ENCODE measurements around the gene RRP36. TPM values are rescaled to one million over a fixed set of nuclear protein-coding genes. Genes with fewer than 3 reads are reported as not detected.

The RRP36 gene
- total and polyA plus RNA-seq, 2 of the 8 experiments (the other 6 are each of a cell fraction or from before 2014, with no cell fraction given), result 33.9 to 92.3 TPM

DNA sequence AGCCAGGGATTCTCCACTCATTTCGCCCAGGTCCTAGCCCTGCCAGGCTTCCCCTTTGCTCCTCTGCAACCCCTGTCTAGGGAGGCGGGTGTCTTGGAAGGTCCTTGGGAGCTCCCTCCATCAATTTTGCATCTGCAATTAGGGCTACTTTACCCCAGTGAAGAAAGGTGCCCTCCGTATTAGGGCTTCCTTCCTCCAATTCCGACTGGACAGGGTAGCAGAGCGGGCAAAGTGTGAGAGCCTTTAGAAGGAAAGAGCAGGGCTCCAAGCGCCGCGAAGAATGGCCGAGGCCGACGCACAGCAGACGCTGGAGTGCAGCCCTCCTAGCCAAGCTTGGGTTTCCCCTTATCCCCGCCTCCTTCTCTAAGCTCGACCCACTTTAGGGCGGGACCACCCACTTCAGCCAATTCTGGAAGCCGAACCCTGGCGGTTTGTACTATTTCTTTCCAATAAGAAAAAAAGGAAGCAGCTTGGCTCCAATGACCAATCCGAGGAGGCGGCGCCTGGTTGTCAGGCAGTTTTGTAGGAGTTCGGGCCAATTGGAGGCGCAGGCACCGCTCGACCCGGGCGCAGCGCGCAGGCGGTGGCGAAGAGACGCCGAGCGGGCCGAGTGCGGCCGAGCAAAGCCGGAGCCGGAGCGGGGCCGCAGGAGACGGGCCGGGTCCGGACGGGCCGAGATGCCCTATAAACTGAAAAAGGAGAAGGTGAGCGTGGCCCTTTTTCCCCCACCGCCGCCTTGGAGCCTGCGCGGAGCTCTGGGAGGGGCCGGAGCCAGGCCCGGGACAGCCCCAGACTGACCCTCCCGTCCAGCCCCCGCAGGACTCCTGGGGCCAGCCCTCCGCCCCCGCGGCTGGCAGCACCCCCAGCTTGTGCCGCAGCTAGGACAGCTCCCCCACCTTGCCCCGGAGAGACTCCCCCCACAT lies 37.2 kb upstream of the RRP36 start, which contains the start of gene PPP2R5D (continued):
- TF ChIP-seq, protein P1, sequence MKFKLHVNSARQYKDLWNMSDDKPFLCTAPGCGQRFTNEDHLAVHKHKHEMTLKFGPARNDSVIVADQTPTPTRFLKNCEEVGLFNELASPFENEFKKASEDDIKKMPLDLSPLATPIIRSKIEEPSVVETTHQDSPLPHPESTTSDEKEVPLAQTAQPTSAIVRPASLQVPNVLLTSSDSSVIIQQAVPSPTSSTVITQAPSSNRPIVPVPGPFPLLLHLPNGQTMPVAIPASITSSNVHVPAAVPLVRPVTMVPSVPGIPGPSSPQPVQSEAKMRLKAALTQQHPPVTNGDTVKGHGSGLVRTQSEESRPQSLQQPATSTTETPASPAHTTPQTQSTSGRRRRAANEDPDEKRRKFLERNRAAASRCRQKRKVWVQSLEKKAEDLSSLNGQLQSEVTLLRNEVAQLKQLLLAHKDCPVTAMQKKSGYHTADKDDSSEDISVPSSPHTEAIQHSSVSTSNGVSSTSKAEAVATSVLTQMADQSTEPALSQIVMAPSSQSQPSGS (IDR thresholded peaks at IDR 0.05; ENCODE audit: low read length), result peak; percentile 40; the same call in 1 of the 2 replicates
- no peak for TF ChIP-seq JUN (IDR thresholded peaks at IDR 0.05; ENCODE audit: low read depth, low read length)
- no peak for TF ChIP-seq GTF2F1 (IDR thresholded peaks at IDR 0.05; ENCODE audit: borderline replicate concordance, low read depth, low read length)
- no peak for TF ChIP-seq SIX5 (IDR thresholded peaks at IDR 0.05; ENCODE audit: low read depth, low read length)
- TF ChIP-seq MAFK (IDR thresholded peaks at IDR 0.05; ENCODE audit: low read depth, low read length), result no peak
- no peak for TF ChIP-seq BCL11A (IDR thresholded peaks at IDR 0.05; ENCODE audit: low read depth in 2 of 2, low read length in 2 of 2)
- TF ChIP-seq TEAD4 (IDR thresholded peaks at IDR 0.05; ENCODE audit: low read depth, low read length), result no peak
- no peak for TF ChIP-seq BRCA1 (IDR thresholded peaks at IDR 0.05; ENCODE audit: low read depth, low read length)
- no peak for TF ChIP-seq CHD1 (IDR thresholded peaks at IDR 0.05; ENCODE audit: low read depth, low read length)
- peak; percentile 44; the same call in 1 of the 2 replicates for TF ChIP-seq RBBP5 (IDR thresholded peaks at IDR 0.05; ENCODE audit: borderline replicate concordance, low read depth, low read length)
- TF ChIP-seq SUZ12 (IDR thresholded peaks at IDR 0.05; ENCODE audit: low read length), result no peak
- peak; percentile 77 for TF ChIP-seq PHF8 (conservative IDR thresholded peaks at IDR 0.05; ENCODE audit: low read depth, low read length)
- no peak for TF ChIP-seq E2F6 (IDR thresholded peaks at IDR 0.05)
- peak; percentile 60 for TF ChIP-seq TAF7 (optimal IDR thresholded peaks at IDR 0.05; ENCODE audit: borderline replicate concordance, low read depth, low read length)
- no peak for TF ChIP-seq TCF12 (IDR thresholded peaks at IDR 0.05; ENCODE audit: low read depth, low read length)
- TF ChIP-seq SIRT6 (IDR thresholded peaks at IDR 0.05; ENCODE audit: low read length), result no peak
- TF ChIP-seq, protein P2, sequence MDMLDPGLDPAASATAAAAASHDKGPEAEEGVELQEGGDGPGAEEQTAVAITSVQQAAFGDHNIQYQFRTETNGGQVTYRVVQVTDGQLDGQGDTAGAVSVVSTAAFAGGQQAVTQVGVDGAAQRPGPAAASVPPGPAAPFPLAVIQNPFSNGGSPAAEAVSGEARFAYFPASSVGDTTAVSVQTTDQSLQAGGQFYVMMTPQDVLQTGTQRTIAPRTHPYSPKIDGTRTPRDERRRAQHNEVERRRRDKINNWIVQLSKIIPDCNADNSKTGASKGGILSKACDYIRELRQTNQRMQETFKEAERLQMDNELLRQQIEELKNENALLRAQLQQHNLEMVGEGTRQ (IDR thresholded peaks at IDR 0.05; ENCODE audit: low read length), result no peak
- no peak for TF ChIP-seq HDAC6 (IDR thresholded peaks at IDR 0.05; ENCODE audit: low read depth, low read length)
- no peak for TF ChIP-seq SAP30 (IDR thresholded peaks at IDR 0.05; ENCODE audit: insufficient read depth, insufficient replicate concordance, low read length)
- TF ChIP-seq CBX8 (IDR thresholded peaks at IDR 0.05; ENCODE audit: borderline replicate concordance, low read depth, low read length), result no peak
- TF ChIP-seq JUND (IDR thresholded peaks at IDR 0.05; ENCODE audit: low read length), result no peak
